ENCODE measurements around the gene CCR6.

Gene CCR6

GRCh38 chr6:167140589-167141474 lies 17.9 kb downstream of the CCR6 start:
- DNase-seq, result no peak

DNA sequence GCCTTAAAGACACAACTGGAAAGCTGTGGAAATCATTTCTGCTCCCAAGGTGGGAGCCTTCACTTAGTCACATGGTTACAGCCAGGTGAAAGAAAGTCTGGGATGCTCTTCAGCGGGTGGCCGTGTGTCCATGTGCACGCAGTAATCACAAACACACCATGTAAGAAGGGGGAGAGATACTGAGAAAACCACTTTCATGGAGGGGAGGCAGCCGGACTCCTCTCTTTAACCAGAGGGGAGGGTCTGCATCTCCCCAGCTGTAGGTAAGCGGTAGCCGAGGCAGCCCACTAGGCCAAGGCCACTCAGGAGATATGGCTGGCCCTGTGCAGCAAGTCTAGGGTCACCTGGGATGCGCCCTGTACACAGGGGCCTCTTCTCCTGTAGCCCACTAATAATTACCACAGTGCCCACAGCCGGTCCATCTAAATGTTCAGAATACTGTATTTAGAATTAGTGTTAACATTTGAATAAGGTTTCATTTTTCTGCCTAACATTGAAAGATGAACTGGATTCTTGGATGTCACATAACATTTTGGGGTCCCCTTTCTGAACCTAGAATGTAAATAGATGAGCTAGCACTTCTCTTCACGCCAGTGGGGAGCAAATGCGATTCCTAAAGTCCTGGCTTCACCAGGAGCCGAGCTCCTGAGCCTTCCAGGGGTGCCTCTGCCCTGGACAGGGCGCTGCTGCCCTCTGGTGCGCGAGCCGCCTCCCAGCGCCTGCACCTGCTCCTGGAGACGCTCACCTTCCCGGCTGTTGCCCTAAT lies 19.0 kb downstream of the CCR6 start:
- peak in 16 of 56 donors; percentile 5 to 54 (median 21) for DNase-seq

- no peak for DNase-seq
These were observed 19.5 kb downstream of the CCR6 start for GRCh38 chr6:167142433-167142761.

DNA sequence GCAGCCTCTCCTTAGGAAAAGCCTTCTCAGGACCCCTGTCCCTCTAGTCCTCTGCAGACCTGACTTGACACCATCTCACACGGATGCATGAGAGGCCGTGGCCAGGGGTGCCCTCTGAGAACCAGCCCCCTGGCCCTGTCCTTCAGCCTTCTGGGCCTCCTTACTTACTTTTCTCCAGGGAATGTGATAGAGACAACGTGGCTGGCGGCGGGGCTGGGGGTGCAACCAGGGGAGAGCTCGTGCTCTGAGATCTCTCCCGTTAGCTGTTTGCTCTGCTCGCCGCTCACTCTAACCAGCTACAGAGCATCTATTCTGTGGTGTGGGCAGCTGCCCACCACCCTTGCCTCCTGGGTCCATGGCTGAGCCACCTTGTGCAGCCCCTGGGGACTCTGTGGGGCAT lies 20.1 kb downstream of the CCR6 start:
- no peak for DNase-seq

GRCh38 chr6:167145461-167145860 lies 22.6 kb downstream of the CCR6 start:
- no peak for DNase-seq

GRCh38 chr6:167146135-167146534 lies 23.2 kb downstream of the CCR6 start:
- DNase-seq, result peak in 2 of 56 donors; percentile 10 to 20

- DNase-seq, result no peak
These were observed 24.1 kb downstream of the CCR6 start for GRCh38 chr6:167146977-167147376.

DNA sequence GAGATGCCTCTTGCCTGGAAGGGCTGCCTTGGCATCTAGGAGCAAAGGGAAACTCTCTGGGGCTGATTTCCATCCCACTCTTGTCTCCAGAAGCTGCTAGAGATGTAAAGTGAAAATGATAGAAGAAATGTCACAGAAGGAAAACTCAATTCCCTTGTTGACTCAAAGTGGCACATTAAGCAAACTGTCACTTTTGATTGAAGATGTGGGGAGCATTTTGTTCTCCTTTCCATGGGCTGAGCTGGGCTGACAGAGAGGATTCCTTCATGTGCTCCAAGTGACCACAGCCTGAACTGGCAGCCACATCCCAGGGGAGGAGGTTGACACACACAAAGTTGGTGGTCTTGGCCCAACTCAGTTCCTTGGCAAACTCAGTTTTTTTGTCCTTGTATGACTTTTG lies 25.1 kb downstream of the CCR6 start:
- DNase-seq, result no peak

- DNase-seq, result no peak
These were observed 26.1 kb downstream of the CCR6 start for GRCh38 chr6:167148997-167149396.

DNA sequence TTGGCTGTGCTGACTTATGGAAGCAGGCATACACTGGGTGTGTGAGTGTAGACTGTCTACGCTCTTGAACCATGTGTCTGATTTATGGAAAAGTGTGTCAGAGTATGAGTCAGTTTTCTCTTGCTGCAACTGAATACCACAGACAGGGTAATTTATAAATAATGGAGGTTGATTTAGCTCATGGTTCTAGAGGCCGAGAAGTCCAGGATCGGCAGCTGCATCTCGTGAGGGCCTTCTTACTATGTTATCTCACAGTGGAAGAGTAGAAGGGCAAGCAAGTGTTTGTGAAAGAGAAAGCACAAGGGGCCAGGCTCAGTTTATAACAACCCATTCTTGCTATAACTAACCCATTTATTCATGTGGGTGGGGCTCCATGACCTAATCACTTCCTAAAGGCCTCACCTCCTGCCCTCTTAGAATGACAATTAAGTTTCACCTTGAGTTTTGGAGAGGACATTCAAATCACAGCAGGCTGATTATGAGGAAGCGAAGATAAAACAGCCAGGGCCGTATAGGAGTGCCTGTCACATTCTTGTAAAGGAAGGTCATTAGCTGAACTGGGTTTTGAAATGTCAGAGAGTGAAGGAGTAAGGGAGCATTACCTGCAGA lies 28.1 kb downstream of the CCR6 start:
- DNase-seq, result no peak

DNA sequence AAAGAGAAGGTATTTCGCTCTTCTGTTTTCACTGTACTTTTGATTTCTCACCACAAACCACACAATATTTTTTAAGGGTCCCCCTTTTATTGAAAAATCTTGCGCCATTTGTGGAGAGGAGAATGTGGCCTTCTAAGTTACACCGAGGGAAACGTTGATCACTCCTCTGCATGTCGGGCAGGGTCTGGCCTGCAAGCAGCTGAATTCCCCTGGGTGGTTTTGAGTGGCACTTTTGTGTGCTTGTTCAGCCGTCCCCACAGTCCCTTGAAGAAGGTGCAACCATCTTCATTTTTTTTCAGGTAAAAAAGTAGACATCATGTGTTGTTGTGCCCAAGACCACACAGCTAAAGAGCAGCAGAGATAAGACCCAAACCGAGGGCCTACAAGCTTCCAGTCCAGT lies 28.8 kb downstream of the CCR6 start:
- DNase-seq, result no peak

- DNase-seq, result no peak
These were observed 30.0 kb downstream of the CCR6 start for GRCh38 chr6:167152862-167153261.

DNA sequence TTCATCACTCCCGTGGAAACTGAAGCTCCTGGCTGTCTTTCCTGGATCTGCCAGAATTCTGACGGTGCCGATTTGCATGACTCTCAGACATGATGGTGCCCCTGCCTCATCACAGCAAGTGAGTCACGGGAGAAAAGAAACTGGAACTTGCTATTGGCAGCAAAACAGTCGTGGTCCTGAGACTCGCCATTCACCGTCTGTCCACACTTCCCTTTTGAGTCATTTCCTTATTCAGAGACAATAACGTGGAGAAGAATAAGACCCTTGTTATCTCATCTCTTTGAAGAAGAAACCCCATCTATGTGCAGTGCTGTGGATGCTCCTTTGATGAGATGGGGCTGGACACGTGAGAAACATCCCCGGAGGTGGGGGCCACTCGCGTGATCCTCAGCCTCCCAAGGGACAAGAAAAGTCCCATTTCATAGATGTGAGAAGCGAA lies 30.6 kb downstream of the CCR6 start:
- DNase-seq, result peak in 17 of 56 donors; percentile 8 to 76 (median 18)

- no peak for DNase-seq
These were observed 31.4 kb downstream of the CCR6 start for GRCh38 chr6:167154291-167154690.

GRCh38 chr6:167154895-167155294 lies 32.0 kb downstream of the CCR6 start:
- DNase-seq, result no peak

DNA sequence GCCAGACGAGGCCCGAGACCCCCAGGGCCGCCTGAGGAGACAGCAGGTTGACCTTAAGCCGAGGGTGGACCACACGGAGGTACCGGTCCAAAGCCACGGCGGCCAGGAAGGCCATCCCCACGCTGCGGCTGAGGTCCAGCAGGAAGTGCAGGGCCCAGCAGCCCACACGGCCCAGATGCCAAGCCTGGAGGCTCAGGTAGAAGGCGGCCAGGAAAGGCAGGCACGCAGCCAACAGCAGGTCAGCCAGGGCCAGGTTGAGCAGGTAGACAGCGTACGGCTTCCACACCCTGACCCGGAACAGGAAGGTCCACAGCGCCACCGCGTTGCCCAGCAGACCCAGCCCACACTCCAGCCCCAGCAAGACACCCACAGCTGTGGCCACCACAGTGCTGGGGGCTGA lies 34.5 kb downstream of the CCR6 start:
- DNase-seq, result no peak

DNA sequence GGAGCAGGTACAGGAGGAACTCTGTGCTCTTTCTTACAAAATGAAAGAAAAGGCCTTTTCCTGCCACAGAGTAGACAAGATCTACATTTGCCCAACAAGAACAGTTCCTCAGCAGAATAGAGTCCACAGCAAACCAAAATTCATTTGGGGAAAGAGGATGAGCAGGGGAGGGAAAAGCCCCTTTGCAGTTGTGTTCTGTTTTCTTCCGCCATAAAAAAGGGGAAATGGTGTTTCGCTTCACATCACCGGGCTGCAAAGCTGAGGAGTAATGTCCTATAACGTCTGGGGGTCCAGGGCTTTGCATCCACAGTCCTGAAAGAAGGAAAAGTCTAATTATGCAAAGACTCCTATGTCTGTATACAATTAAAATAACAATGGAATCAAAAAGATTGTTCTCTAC lies 35.0 kb downstream of the CCR6 start, which contains the start of gene GPR31:
Gene GPR31, minus strand, starts transcription at position 118 of the 400 bp plus-strand sequence. CDS start 149 bp downstream, outside the sequence.
- DNase-seq, result no peak

- no peak for DNase-seq
These were observed 39.1 kb downstream of the CCR6 start for GRCh38 chr6:167161851-167162467.

DNA sequence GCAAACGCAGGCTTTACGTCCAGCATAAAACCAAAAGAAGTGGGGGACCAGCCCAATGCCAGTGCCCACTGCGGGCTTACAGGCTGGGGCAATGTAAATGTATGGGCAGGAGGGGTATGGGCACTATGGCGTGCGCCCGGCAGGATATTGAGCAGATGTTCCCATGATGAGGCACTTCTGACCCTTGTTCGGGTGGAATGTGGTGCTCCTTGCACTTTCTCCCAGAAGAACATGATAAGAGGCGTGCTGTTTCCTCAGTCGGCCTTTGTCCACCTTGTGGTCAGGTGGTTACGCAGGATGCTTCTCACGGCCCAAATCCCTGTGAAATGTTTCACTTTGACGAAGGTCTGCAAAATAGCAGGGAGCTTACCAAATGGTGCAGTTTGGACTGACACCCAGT lies 39.7 kb downstream of the CCR6 start:
- DNase-seq, result no peak

DNA sequence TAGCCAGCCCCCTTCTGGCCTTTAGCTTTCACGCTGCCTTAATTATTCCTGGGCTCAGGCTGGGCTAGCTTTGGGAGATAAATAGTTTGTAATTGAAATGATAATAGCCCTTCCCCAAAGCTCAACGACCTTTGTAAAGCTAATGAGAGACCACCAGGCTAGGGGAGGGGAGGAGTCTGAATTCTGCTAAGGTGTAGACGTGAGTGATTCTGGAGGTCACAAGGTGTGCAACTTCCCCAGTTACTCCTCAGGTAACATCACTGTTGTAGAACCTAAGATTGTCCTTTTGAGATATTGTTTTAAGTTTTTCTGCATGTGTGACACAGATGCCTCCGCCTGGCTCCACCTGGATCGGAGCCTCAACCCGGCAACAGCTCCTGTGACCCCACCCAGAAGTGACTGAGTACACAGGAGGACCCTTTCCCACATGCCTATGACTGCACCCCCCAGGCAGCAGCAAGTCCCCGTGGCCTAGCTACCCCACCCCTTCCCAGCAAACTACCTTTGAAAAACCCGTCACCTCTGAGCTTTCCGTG lies 40.6 kb downstream of the CCR6 start:
- DNase-seq, result no peak

- no peak for DNase-seq
These were observed 41.4 kb downstream of the CCR6 start for GRCh38 chr6:167164261-167164660.

Data from nucleus accumbens (tissue), 56 donors.